ENCODE data around the gene SH3RF1.

The SH3RF1 gene

DNA sequence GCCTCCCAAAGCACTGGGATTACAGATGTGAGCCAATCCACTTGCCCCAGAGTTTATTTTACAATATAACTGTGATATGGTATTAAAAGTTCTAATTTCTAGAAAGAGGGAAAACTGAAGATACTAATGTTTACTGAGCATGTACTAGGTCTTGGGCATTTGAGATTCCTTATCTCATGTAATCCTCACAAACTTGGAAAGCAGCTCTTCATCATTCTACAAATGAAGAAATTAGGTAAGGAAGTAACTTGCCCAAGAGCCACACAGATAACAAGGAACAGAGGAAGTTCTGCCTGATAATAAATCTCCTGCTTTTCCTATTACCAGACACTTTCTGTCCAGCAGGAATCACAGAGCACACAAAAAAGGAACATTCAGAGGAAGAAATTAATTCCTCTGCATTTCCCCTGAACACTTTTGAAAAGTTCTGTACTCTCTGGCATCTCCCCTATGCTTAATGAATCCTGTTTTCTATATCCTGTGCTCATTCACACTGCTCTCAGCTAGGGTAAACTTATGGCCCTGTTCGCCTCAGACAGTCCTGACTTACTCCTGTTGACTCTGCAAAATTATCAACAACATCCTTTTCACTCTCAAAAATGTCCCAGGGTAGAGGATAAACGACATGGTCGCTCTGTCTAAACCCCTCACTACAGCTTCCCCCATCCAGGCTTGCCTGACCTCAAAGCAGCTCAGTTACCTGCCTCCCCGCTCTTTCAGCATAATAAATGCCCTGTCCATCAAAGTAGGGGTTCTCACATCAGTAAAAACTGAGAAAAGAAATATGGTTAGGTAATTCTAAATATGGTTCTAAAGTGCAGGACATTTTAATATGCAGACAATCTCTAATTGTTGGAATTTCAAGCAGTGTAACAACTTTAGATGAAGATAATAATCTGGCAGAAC is 13.6 kb downstream of the SH3RF1 start:
- DNase-seq (ENCODE audit: low read depth): peak; percentile 32
- TF ChIP-seq, protein P1, sequence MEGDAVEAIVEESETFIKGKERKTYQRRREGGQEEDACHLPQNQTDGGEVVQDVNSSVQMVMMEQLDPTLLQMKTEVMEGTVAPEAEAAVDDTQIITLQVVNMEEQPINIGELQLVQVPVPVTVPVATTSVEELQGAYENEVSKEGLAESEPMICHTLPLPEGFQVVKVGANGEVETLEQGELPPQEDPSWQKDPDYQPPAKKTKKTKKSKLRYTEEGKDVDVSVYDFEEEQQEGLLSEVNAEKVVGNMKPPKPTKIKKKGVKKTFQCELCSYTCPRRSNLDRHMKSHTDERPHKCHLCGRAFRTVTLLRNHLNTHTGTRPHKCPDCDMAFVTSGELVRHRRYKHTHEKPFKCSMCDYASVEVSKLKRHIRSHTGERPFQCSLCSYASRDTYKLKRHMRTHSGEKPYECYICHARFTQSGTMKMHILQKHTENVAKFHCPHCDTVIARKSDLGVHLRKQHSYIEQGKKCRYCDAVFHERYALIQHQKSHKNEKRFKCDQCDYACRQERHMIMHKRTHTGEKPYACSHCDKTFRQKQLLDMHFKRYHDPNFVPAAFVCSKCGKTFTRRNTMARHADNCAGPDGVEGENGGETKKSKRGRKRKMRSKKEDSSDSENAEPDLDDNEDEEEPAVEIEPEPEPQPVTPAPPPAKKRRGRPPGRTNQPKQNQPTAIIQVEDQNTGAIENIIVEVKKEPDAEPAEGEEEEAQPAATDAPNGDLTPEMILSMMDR (IDR thresholded peaks at IDR 0.05; ENCODE audit: low read length, missing control alignments): no peak
- H3K4me3 ChIP-seq (replicated peaks; ENCODE audit: low read depth, low read length): no peak overlapping the region

DNA sequence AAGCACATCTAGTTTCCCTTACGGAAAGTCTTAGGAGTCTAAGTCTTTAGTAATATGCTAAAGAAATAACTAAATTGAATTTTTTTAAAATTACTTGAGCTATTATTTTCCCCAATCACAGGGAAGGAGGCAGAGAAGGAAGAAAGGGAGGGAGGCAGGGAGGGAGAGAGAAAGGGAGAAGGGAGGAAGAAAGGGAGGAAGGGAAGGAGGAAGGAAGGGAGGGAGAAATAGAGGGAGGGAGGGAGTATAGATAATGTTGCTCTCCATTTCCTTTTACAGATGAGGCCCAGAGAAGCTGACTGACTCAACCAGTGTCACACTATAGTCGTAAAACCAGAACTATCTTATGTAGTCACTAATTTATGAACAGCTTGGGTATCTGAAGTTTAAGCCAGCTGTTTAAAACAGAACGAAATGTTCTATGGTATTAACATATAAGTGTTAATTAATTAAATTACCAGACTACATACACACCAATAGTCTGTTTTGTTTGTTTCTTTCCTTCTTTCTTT is 14.6 kb downstream of the SH3RF1 start:
- TF ChIP-seq, protein P1 (IDR thresholded peaks at IDR 0.05; ENCODE audit: low read length, missing control alignments): no peak
- no peak overlapping the region for H3K4me3 ChIP-seq (replicated peaks; ENCODE audit: low read depth, low read length)
- DNase-seq (ENCODE audit: low read depth): no peak

DNA sequence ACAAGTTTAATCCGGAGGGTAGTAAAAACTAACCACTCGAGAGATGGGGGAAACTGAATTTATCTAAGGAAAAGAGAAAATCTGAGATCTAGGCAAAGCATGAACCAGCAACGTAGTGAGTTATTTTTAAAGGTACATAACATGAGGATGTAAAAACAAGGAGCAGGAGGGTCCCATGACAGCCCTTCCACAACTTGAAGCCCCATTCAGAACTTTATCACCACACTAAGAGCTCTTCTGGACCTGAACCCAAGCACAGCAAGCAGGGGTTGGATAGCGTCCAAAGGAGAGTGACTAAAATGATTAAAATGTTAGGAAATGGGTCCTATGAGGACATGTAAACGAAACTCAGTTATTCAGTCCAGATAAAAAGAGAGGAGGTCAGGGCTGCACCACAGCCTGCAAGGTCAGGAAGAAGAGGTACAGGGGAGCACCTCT is 16.2 kb downstream of the SH3RF1 start:
- H3K4me3 ChIP-seq (replicated peaks; ENCODE audit: low read depth, low read length): peak overlapping the region; percentile 16
- TF ChIP-seq, protein P1 (IDR thresholded peaks at IDR 0.05; ENCODE audit: low read length, missing control alignments): no peak
- DNase-seq (ENCODE audit: low read depth): peak; percentile 90

DNA sequence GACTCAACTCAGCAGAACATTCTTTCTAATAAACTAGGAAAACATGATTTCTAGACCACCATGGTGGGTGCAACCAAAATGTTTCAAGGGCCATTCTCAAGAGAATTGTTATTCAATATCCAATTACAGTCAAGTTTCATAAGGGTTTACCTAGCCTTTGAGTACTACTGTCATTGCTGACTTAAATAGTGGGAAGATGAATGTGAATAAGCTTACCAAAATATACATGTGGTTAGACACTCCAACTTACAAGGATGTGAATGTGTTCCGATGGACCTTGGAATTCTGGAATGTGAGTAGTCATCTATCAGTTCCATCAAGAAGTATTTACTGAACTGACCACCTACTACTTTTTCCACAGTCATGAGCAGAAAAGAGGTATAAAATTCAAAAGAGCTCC is 16.9 kb downstream of the SH3RF1 start:
- H3K4me3 ChIP-seq (replicated peaks; ENCODE audit: low read depth, low read length): no peak overlapping the region
- peak; percentile 72 for DNase-seq (ENCODE audit: low read depth)
- TF ChIP-seq, protein P1 (IDR thresholded peaks at IDR 0.05; ENCODE audit: low read length, missing control alignments): no peak

DNA sequence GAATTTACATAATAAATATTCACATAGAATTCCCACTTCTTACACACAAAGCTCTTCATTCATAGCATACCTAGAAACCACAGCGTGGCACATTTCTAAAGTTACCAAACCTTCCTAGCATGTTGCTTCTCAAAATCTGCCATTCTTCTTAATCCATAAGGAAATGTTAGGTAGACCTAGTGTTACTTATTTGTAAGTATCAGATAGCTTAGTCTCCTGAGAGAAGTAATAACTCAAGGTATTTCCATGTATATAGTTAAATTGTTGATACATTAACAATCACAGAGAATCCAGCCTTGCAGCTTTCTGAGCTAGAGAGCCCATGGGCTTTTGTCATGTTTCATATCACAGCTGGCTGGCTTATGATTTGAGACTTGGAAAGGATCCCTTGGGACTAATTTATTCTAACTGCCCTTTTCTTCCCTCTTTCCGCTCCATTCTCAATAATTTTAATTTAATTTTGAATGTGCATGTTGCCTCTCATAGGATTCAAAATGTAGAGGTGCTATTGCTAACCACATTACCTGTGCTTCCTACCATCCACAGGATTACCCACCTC is 17.6 kb downstream of the SH3RF1 start:
- no peak for DNase-seq (ENCODE audit: low read depth)
- TF ChIP-seq, protein P1 (IDR thresholded peaks at IDR 0.05; ENCODE audit: low read length, missing control alignments): no peak
- H3K4me3 ChIP-seq (replicated peaks; ENCODE audit: low read depth, low read length): no peak overlapping the region

DNA sequence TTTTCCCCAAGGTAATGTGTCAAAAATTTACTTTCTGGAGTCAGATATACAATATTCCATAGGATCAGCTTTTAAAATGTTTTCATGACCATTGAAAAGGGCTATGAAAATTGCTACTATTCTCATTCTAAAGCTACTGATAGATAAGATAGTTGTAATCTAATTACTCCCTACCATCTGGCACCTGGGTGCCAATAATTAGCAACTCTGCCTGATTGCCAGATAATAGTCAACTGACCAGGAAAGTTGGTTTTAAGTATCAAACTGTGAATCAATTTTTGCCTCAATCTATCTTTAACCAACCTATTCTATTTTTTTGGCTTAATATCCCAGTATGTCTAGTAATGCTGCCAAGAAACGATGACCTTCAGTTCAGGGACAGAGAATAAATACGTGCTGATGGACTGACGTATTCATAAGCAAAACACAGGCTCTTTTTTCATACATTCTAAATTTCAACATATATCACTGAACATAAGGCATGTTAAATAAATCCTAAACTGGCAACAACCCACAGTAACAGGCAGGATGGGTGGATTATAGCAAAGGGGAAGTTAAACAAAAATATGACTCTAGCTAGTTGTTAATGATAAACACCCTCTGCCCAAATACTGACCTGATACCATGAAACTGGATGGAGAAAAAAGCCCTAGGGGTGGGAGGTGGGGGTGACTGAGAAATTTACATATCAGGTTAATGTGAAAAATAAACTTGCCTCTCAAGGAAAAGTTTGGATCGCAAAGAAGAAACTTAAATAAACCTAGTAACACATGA is 18.2 kb downstream of the SH3RF1 start:
- H3K4me3 ChIP-seq (replicated peaks; ENCODE audit: low read depth, low read length): no peak overlapping the region
- peak; percentile 77 for DNase-seq (ENCODE audit: low read depth)
- TF ChIP-seq, protein P1 (IDR thresholded peaks at IDR 0.05; ENCODE audit: low read length, missing control alignments): no peak

Data from fibroblast of pulmonary artery (primary cell).